Esophagus muscularis mucosa (tissue), 4 donors: ENCODE data around the gene LCK. TPM values are rescaled to one million over a fixed set of nuclear protein-coding genes. Genes with fewer than 3 reads are reported as not detected.
"Not testable (repeated sequence)": the region's sequence is repeated elsewhere in the genome, so short reads cannot be mapped to it uniquely, and the experiment has no call there.

Experiments used
- DNase-seq: peaks from one replicate; pipeline ENCODE4 v3.0.0-alpha.2; 2017; ENCODE audit errors: extremely low spot score
- H3K27ac ChIP-seq, 4 donors: fragments of 200-600 bp; sonication (generic); replicated peaks in 1 of 4; 1 replicate in 3 of 4; 2 replicates in 1 of 4; pipeline ENCODE4 v1.5.1; 2016 to 2019; ENCODE audit warnings: mild to moderate bottlenecking in 1 of 4
- H3K27me3 ChIP-seq, 4 donors: fragments of 200-600 bp; sonication (generic); one replicate each; pipeline versions ENCODE4 v1.5.1 to v1.6.0; 2016 to 2019
- H3K36me3 ChIP-seq, 4 donors: fragments of 200-600 bp; sonication (generic); one replicate each; pipeline ENCODE4 v1.5.1; 2016 to 2019
- H3K4me1 ChIP-seq, 4 donors: fragments of 200-600 bp; sonication (generic); one replicate each; pipeline ENCODE4 v1.5.1; 2016 to 2019
- H3K4me3 ChIP-seq, 4 donors: fragments of 200-600 bp; sonication (generic); 1 replicate in 2 of 4; 2 replicates in 2 of 4; pipeline ENCODE4 v1.5.1; 2016 to 2019; ENCODE audit warnings: mild to moderate bottlenecking in 4 of 4, moderate library complexity in 1 of 4
- H3K9me3 ChIP-seq, 4 donors: fragments of 200-600 bp; sonication (generic); 1 replicate in 3 of 4; 2 replicates in 1 of 4; pipeline ENCODE4 v1.5.1; 2016 to 2019
- EP300 ChIP-seq: sonication (generic); formaldehyde crosslinking; IDR thresholded peaks from one replicate; pipeline ENCODE4 v1.6.1; 2017; ENCODE audit warnings: antibody characterized with exemption
- POLR2A ChIP-seq: fragments of 450-650 bp; IDR thresholded peaks from one replicate; pipeline ENCODE4 v1.6.1; 2017; ENCODE audit warnings: antibody characterized with exemption, moderate library complexity, mild to moderate bottlenecking, low read depth
- POLR2AphosphoS5 ChIP-seq, 2 donors: sonication (generic); formaldehyde crosslinking; IDR thresholded peaks; one replicate each; pipeline ENCODE4 v1.6.1; 2017; ENCODE audit warnings: antibody characterized with exemption in 2 of 2
- WGBS: methylation state at CpG from one replicate; pipeline ENCODE4 v1.1.5; 2018; 5-methylcytosine and 5-hydroxymethylcytosine counted together
- intact Hi-C: fragments of 100-400 bp; cut with DNase I; formaldehyde crosslinking; loops from one replicate; pipeline ENCODE4 v1.15.1; 2023
- total RNA-seq, 4 donors: library from RNA; depleted of rRNA; stranded (reverse); fragments of >200 nt; gene quantifications; one replicate each; pipeline versions ENCODE4 v1.1.0 to v1.2.1, GENCODE V29; 2016
- TF ChIP-seq, protein P1 (sequence below), 3 experiments: fragments of 200-600 bp in 2 of 3; fragments of 450-650 bp in 1 of 3; sonication (generic) in 2 of 3; IDR thresholded peaks; one replicate each; pipeline ENCODE4 v1.5.1; 2017 to 2019; ENCODE audit warnings: antibody characterized with exemption in 3 of 3, mild to moderate bottlenecking in 2 of 3, moderate library complexity in 1 of 3

LCK gene
- total RNA-seq, 4 donors from 2014 or later, result 0.42 to 2.8 (median 1.1) TPM

DNA sequence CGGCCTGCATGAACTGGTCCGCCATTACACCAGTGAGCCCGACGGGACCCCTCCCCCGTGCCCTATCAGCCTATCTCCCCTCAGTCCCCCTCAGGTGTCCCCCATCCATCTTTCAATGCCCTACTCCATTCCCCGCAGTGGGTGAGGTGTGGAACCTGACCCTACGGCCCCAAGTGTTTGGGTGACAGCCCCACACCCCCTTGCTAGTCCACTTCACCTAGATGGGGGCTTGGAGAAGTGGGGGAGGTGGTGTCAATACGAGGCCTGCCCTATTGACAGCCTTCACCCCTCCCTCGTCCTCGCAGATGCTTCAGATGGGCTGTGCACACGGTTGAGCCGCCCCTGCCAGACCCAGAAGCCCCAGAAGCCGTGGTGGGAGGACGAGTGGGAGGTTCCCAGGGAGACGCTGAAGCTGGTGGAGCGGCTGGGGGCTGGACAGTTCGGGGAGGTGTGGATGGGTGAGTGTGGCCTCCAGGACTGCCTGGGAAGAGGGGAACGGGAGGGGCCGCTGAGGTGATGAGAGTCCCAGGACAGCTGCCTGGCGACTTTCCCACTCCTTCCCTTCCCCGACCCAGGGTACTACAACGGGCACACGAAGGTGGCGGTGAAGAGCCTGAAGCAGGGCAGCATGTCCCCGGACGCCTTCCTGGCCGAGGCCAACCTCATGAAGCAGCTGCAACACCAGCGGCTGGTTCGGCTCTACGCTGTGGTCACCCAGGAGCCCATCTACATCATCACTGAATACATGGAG, 25.1 kb downstream of the LCK start:
- Histone ChIP-seq H3K4me3 (no peak overlapping the region), H3K9me3 (no peaks in the 10 kb centered on the region), H3K4me1 (peaks cover 0 to 6% (median 3%) of the 10 kb centered on the region in 4 donors), H3K36me3 (no peaks in the 10 kb centered on the region), H3K27ac (no peak overlapping the region), H3K27me3 (peaks cover 0 to 53% (median 12%) of the 10 kb centered on the region in 4 donors)
- WGBS, result 81% methylated on average over 25 of the region's 30 CpGs
- TF ChIP-seq, protein P1, sequence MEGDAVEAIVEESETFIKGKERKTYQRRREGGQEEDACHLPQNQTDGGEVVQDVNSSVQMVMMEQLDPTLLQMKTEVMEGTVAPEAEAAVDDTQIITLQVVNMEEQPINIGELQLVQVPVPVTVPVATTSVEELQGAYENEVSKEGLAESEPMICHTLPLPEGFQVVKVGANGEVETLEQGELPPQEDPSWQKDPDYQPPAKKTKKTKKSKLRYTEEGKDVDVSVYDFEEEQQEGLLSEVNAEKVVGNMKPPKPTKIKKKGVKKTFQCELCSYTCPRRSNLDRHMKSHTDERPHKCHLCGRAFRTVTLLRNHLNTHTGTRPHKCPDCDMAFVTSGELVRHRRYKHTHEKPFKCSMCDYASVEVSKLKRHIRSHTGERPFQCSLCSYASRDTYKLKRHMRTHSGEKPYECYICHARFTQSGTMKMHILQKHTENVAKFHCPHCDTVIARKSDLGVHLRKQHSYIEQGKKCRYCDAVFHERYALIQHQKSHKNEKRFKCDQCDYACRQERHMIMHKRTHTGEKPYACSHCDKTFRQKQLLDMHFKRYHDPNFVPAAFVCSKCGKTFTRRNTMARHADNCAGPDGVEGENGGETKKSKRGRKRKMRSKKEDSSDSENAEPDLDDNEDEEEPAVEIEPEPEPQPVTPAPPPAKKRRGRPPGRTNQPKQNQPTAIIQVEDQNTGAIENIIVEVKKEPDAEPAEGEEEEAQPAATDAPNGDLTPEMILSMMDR (IDR thresholded peaks at IDR 0.05), result no peak
- TF ChIP-seq POLR2A (no peak), EP300 (no peak), POLR2AphosphoS5 (IDR thresholded peaks at IDR 0.05) (no peak)
- intact Hi-C loops, result no loop called here
- no peak for DNase-seq

DNA sequence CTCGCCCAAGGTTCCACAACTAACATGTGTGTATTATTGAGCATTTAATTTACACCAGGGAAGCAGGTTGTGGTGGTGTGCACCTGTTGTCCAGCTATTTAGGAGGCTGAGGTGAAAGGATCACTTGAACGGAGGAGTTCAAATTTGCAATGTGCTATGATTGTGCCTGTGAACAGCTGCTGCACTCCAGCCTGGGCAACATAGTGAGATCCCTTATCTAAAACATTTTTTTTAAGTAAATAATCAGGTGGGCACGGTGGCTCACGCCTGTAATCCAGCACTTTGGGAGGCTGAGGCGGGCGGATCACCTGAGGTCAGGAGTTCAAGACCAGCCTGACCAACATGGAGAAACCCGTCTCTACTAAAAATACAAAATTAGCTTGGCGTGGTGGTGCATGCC, 33.7 kb downstream of the LCK start:
- H3K4me3 ChIP-seq, H3K9me3 ChIP-seq, H3K27ac ChIP-seq, H3K27me3 ChIP-seq, H3K4me1 ChIP-seq, intact Hi-C loops, H3K36me3 ChIP-seq, DNase-seq: not testable (repeated sequence)
- 93% methylated on average over 6 of the region's 8 CpGs for WGBS

- intact Hi-C loops, result no loop called here
- Histone ChIP-seq H3K27me3 (no peaks in the 10 kb centered on the region), H3K4me1 (no peaks in the 10 kb centered on the region), H3K36me3 (no peaks in the 10 kb centered on the region), H3K9me3 (no peaks in the 10 kb centered on the region), H3K27ac (no peak overlapping the region), H3K4me3 (no peak overlapping the region)
- 92% methylated on average over 3 of the region's 3 CpGs for WGBS
- no peak for TF ChIP-seq POLR2A
- TF ChIP-seq POLR2AphosphoS5 (IDR thresholded peaks at IDR 0.05), result no peak
- TF ChIP-seq, protein P1 (IDR thresholded peaks at IDR 0.05), result no peak
- TF ChIP-seq EP300, result no peak
- DNase-seq, result no peak
Observed at GRCh38 chr1:32285658-32286057, 34.6 kb downstream of the LCK start.

DNA sequence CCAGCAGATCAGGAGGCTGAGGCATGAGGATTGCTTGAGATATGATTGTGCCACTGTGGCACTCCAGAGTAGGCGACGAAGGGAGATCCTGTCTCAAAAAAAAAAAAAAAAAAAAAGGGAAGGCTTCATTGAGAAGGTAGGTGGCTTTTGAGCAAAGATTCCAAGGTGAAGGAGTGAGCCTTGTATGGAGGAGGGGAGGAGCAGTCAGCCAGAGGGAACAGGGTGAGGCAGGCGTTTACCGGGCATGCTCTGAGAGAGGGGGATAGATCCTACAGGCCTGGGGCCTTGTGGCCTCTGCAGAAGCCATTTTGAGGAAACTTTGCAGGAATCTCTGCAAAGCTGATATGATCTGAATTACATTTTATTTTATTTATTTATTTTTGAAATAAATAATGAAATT, 35.7 kb downstream of the LCK start:
- H3K27ac ChIP-seq, result no peak overlapping the region
- 89% methylated on average over 4 of the region's 4 CpGs for WGBS
- no peak for DNase-seq
- no peak overlapping the region for H3K4me3 ChIP-seq
- TF ChIP-seq, protein P1 (IDR thresholded peaks at IDR 0.05), result no peak
- TF ChIP-seq EP300, result no peak
- TF ChIP-seq POLR2A, result no peak
- TF ChIP-seq POLR2AphosphoS5 (IDR thresholded peaks at IDR 0.05), result no peak
- no peaks in the 10 kb centered on the region for H3K27me3 ChIP-seq
- peaks cover 5 to 10% (median 6%) of the 10 kb centered on the region in 4 donors for H3K4me1 ChIP-seq
- intact Hi-C loops, result no loop called here
- H3K36me3 ChIP-seq, result no peaks in the 10 kb centered on the region
- no peaks in the 10 kb centered on the region for H3K9me3 ChIP-seq

DNA sequence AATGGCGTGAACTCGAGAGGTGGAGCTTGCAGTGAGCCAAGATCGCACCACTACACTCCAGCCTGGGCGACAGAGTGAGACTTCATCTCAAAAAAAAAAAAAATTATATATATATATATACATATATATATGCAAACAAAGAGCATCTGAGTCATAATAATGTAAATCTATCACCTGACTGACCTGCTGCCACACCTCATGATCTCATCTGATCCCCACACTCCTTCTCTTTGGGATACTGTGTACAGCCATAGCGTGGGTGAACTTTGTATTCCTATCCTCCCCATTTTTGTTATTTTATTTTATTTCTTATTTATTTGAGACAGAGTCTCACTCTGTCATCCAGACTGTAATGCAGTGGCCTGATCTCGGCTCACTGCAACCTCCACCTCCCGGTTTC, 38.2 kb downstream of the LCK start:
- H3K4me1 ChIP-seq, result peaks cover 6 to 29% (median 20%) of the 10 kb centered on the region in 4 donors
- H3K27me3 ChIP-seq, result no peaks in the 10 kb centered on the region
- intact Hi-C loops, result no loop called here
- DNase-seq, result no peak
- H3K27ac ChIP-seq, result no peak overlapping the region
- WGBS, result 93% methylated on average over 7 of the region's 7 CpGs
- TF ChIP-seq POLR2A (no peak), EP300 (no peak), POLR2AphosphoS5 (IDR thresholded peaks at IDR 0.05) (no peak)
- TF ChIP-seq, protein P1 (IDR thresholded peaks at IDR 0.05), result no peak
- no peaks in the 10 kb centered on the region for H3K9me3 ChIP-seq
- no peak overlapping the region for H3K4me3 ChIP-seq
- H3K36me3 ChIP-seq, result no peaks in the 10 kb centered on the region
